ENCODE results near the gene FAM53B. TPM values are rescaled to one million over a fixed set of nuclear protein-coding genes. Genes with fewer than 3 reads are reported as not detected.
A peak's percentile ranks its signal among the peaks of the same experiment; 100 is the strongest.

The FAM53B gene
- total and polyA plus RNA-seq, 2 experiments from 2014 or later = 2.1 to 10.1 TPM

DNA sequence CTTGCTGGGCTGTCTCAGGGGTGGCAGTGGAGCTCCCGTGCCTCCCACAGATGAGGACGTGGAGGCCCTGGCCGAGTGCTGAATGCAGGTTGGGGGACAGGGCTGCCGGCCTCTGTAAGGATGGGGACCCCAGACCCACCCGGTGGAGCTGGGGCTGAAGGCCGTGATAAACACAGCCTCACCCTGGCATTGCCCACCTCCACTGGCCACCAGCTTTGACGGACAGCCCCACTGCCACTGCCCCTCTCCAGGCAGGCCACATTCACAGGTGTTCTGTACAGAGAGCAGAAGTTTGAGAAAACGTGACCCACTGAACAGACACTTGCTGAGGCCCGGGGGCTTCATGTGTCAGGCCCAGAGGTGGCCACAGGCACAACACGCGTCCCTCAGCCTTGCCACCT, 156.4 kb downstream of the FAM53B start:
- no peak overlapping the region for H3K4me2 ChIP-seq (ENCODE audit: unreplicated experiment)
- H2AFZ ChIP-seq = no peak overlapping the region
- in situ Hi-C loops (cut with MboI) = no loop called here
- no peaks in the 10 kb centered on the region for H4K20me1 ChIP-seq (ENCODE audit: insufficient read depth)
- no peak for DNase-seq
- no peak overlapping the region for H3K27ac ChIP-seq
- no peak for TF ChIP-seq EZH2phosphoT487 (IDR thresholded peaks at IDR 0.05; ENCODE audit: insufficient read depth, low read depth)
- no peak for TF ChIP-seq EZH2 (IDR thresholded peaks at IDR 0.05; ENCODE audit: insufficient read depth, poor library complexity, severe bottlenecking)
- H3K9me2 ChIP-seq (ENCODE audit: insufficient read depth) = no peaks in the 10 kb centered on the region
- H3K79me2 ChIP-seq (ENCODE audit: insufficient read depth) = no peaks in the 10 kb centered on the region
- 88 to 89% methylated on average over 11 of the region's 11 CpGs for WGBS, 2 experiments (ENCODE audit: low coverage in 1 of 2, low lambda C conversion rate in 2 of 2, missing lambda C conversion rate in 2 of 2)
- no peak overlapping the region for H3K4me3 ChIP-seq
- H3K9ac ChIP-seq = no peak overlapping the region
- no peaks in the 10 kb centered on the region for H3K27me3 ChIP-seq (replicated peaks; ENCODE audit: insufficient read depth)
- no peaks in the 10 kb centered on the region for H3F3A ChIP-seq (ENCODE audit: insufficient read depth)
- no peaks in the 10 kb centered on the region for H3K4me1 ChIP-seq (ENCODE audit: insufficient read depth)
- no peaks in the 10 kb centered on the region for H3K36me3 ChIP-seq (ENCODE audit: low read depth)
- no peaks in the 10 kb centered on the region for H3K9me3 ChIP-seq (ENCODE audit: low read depth)

GRCh38 chr10:124586142-124586541, 158.0 kb downstream of the FAM53B start:
- H3K4me1 ChIP-seq (ENCODE audit: insufficient read depth) = no peaks in the 10 kb centered on the region
- H3F3A ChIP-seq (ENCODE audit: insufficient read depth) = no peaks in the 10 kb centered on the region
- no peak overlapping the region for H3K4me3 ChIP-seq
- no peak overlapping the region for H3K9ac ChIP-seq
- H3K27ac ChIP-seq = no peak overlapping the region
- H2AFZ ChIP-seq = no peak overlapping the region
- TF ChIP-seq EZH2 (IDR thresholded peaks at IDR 0.05; ENCODE audit: insufficient read depth, poor library complexity, severe bottlenecking) = no peak
- no peak for TF ChIP-seq EZH2phosphoT487 (IDR thresholded peaks at IDR 0.05; ENCODE audit: insufficient read depth, low read depth)
- H3K27me3 ChIP-seq (replicated peaks; ENCODE audit: insufficient read depth) = no peaks in the 10 kb centered on the region
- 90 to 93% methylated on average over 3 of the region's 3 CpGs for WGBS, 2 experiments (ENCODE audit: low coverage in 1 of 2, low lambda C conversion rate in 2 of 2, missing lambda C conversion rate in 2 of 2)
- no peak for DNase-seq
- H4K20me1 ChIP-seq (ENCODE audit: insufficient read depth) = no peaks in the 10 kb centered on the region
- in situ Hi-C loops (cut with MboI) = no loop called here
- no peaks in the 10 kb centered on the region for H3K9me3 ChIP-seq (ENCODE audit: low read depth)
- no peaks in the 10 kb centered on the region for H3K79me2 ChIP-seq (ENCODE audit: insufficient read depth)
- H3K36me3 ChIP-seq (ENCODE audit: low read depth) = no peaks in the 10 kb centered on the region
- no peak overlapping the region for H3K4me2 ChIP-seq (ENCODE audit: unreplicated experiment)
- no peaks in the 10 kb centered on the region for H3K9me2 ChIP-seq (ENCODE audit: insufficient read depth)

GRCh38 chr10:124579011-124579399, 165.2 kb downstream of the FAM53B start:
- in situ Hi-C loops (cut with MboI) = no loop called here
- Histone ChIP-seq H3K4me1 (ENCODE audit: insufficient read depth) (no peaks in the 10 kb centered on the region), H3K9ac (no peak overlapping the region), H3K36me3 (ENCODE audit: low read depth) (no peaks in the 10 kb centered on the region), H3K27ac (no peak overlapping the region), H3F3A (ENCODE audit: insufficient read depth) (no peaks in the 10 kb centered on the region), H3K9me2 (ENCODE audit: insufficient read depth) (no peaks in the 10 kb centered on the region), H3K4me3 (no peak overlapping the region), H3K9me3 (ENCODE audit: low read depth) (no peaks in the 10 kb centered on the region), H4K20me1 (ENCODE audit: insufficient read depth) (no peaks in the 10 kb centered on the region), H2AFZ (no peak overlapping the region), H3K79me2 (ENCODE audit: insufficient read depth) (no peaks in the 10 kb centered on the region), H3K4me2 (ENCODE audit: unreplicated experiment) (no peak overlapping the region), H3K27me3 (replicated peaks; ENCODE audit: insufficient read depth) (no peaks in the 10 kb centered on the region)
- 42 to 44% methylated on average over 16 of the region's 16 CpGs for WGBS, 2 experiments (ENCODE audit: low coverage in 1 of 2, low lambda C conversion rate in 2 of 2, missing lambda C conversion rate in 2 of 2)
- TF ChIP-seq EZH2phosphoT487 (IDR thresholded peaks at IDR 0.05; ENCODE audit: insufficient read depth, low read depth) (no peak), EZH2 (IDR thresholded peaks at IDR 0.05; ENCODE audit: insufficient read depth, poor library complexity, severe bottlenecking) (no peak)
- peak; percentile 72 for DNase-seq

DNA sequence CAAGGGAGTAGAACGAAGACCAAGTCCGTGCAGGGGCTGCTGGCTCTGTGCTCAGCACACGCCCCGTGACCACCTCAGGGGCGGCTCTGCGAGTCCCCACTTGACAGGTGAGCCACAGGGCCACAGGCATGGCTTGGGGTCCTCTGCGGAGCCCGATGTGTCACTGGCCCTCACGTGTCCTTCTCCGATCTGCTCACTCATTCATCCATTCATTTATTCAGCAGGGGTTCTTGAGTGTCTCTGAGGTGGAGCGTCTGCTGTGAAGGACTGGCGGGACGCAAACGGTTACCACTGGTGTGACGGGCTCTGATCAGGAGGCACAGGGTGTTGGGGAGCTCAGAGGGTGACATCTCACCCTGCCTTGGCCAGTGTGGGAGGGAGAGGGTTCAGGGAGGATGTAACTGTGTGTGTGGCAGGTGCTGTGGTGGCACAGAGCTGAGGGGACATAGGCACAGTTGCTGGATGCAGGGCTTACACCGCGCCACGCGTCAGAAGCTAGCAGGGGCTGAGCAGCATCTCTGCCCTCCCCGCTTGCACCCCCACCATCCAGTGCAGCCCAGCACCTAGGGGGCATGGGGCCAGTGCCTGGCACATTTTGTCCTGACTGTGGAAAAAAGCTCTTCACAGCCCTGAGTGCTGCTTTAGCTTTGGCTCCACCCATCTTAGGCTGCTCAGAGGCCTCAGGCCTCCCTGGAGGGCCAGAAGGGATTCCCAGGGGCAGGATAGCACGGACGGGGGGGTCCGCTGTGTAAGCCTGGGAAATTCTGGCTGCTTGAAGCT, 165.8 kb downstream of the FAM53B start:
- Histone ChIP-seq H3K27ac (no peak overlapping the region), H3K4me2 (ENCODE audit: unreplicated experiment) (no peak overlapping the region), H3K9ac (no peak overlapping the region), H3K36me3 (ENCODE audit: low read depth) (no peaks in the 10 kb centered on the region), H4K20me1 (ENCODE audit: insufficient read depth) (no peaks in the 10 kb centered on the region), H3F3A (ENCODE audit: insufficient read depth) (no peaks in the 10 kb centered on the region), H3K27me3 (replicated peaks; ENCODE audit: insufficient read depth) (0 out of 2 replicates have a peak, but pooled peaks cover 2% of the 10 kb centered on the region), H3K4me1 (ENCODE audit: insufficient read depth) (no peaks in the 10 kb centered on the region), H3K4me3 (no peak overlapping the region), H3K79me2 (ENCODE audit: insufficient read depth) (no peaks in the 10 kb centered on the region), H2AFZ (no peak overlapping the region), H3K9me2 (ENCODE audit: insufficient read depth) (no peaks in the 10 kb centered on the region), H3K9me3 (ENCODE audit: low read depth) (no peaks in the 10 kb centered on the region)
- 73% methylated on average over 21 to 23 of the region's 23 CpGs for WGBS, 2 experiments (ENCODE audit: low coverage in 1 of 2, low lambda C conversion rate in 2 of 2, missing lambda C conversion rate in 2 of 2)
- no peak for DNase-seq
- TF ChIP-seq EZH2phosphoT487 (IDR thresholded peaks at IDR 0.05; ENCODE audit: insufficient read depth, low read depth) = no peak
- TF ChIP-seq EZH2 (IDR thresholded peaks at IDR 0.05; ENCODE audit: insufficient read depth, poor library complexity, severe bottlenecking) = no peak
- in situ Hi-C loops (cut with MboI) = no loop called here
